Right lobe of liver (tissue), 4 donors: ENCODE data around the gene ANKRD55.

Source experiments
- POLR2A ChIP-seq: fragments of 450-650 bp; IDR thresholded peaks from one replicate; pipeline ENCODE4 v1.6.1; 2017; ENCODE audit warnings: antibody characterized with exemption, mild to moderate bottlenecking
- TF ChIP-seq, protein P1 (sequence below), 4 donors: fragments of 200-600 bp in 3 of 4; fragments of 450-650 bp in 1 of 4; IDR thresholded peaks; one replicate each; pipeline versions ENCODE4 v1.5.1 to v1.8.0; 2016 to 2022; ENCODE audit warnings: antibody characterized with exemption in 4 of 4, mild to moderate bottlenecking in 2 of 4
- donor health status: DM: no; HTN: no; CAD: no.
- donor health status: DM: no; HTN: no; CAD: no.
- donor health status: DM: no; HTN: yes; CAD: no.

GRCh38 chr5:56080375-56081052 is 152.6 kb downstream of the ANKRD55 start:
- TF ChIP-seq, protein P1, sequence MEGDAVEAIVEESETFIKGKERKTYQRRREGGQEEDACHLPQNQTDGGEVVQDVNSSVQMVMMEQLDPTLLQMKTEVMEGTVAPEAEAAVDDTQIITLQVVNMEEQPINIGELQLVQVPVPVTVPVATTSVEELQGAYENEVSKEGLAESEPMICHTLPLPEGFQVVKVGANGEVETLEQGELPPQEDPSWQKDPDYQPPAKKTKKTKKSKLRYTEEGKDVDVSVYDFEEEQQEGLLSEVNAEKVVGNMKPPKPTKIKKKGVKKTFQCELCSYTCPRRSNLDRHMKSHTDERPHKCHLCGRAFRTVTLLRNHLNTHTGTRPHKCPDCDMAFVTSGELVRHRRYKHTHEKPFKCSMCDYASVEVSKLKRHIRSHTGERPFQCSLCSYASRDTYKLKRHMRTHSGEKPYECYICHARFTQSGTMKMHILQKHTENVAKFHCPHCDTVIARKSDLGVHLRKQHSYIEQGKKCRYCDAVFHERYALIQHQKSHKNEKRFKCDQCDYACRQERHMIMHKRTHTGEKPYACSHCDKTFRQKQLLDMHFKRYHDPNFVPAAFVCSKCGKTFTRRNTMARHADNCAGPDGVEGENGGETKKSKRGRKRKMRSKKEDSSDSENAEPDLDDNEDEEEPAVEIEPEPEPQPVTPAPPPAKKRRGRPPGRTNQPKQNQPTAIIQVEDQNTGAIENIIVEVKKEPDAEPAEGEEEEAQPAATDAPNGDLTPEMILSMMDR (IDR thresholded peaks at IDR 0.05), result no peak
- TF ChIP-seq POLR2A, result no peak
